GM12891 (cell line): ENCODE results near the gene DSC2.
"Not testable (repeated sequence)": the region's sequence is repeated elsewhere in the genome, so short reads cannot be mapped to it uniquely, and the experiment has no call there.

Experiments used
- POLR2A ChIP-seq: IDR thresholded peaks from 2 replicates; pipeline ENCODE4 v1.6.1; 2011; ENCODE audit warnings: low read depth, low read length, control low read depth
- POLR2AphosphoS5 ChIP-seq: IDR thresholded peaks from 2 replicates; pipeline ENCODE4 v1.6.1; 2011; ENCODE audit warnings: low read depth, low read length, control low read depth
- TAF1 ChIP-seq: IDR thresholded peaks from 2 replicates; pipeline ENCODE4 v1.6.1; 2011; ENCODE audit warnings: low read depth, low read length, control low read depth

- not testable (repeated sequence) for TF ChIP-seq POLR2A, POLR2AphosphoS5, TAF1
Measured at GRCh38 chr18:31123125-31123524, 20.9 kb upstream of the DSC2 start.
